H1 (cell line): ENCODE data around the gene SOBP. TPM values are rescaled to one million over a fixed set of nuclear protein-coding genes. Genes with fewer than 3 reads are reported as not detected.

ENCODE experiments used
- CTCF ChIA-PET: fragments of 300-600 bp; sonication (Branson Sonifier 250); formaldehyde crosslinking; loops from one replicate; lab custom pipeline; 2021; ENCODE audit not compliant: partially characterized antibody; lab: Charles Lee
- POLR2A ChIA-PET: fragments of 300-600 bp; sonication (Branson Sonifier 250); formaldehyde crosslinking; loops from one replicate; lab custom pipeline; 2021; ENCODE audit warnings: inconsistent platforms; ENCODE audit not compliant: partially characterized antibody; lab: Charles Lee
- DNase-seq, 2 experiments: peaks; one replicate each; pipeline versions ENCODE4 v3.0.0 to v3.0.0-alpha.2; 2010 to 2022; ENCODE audit warnings: low spot score in 2 of 2, low read depth in 1 of 2, mixed read lengths in 1 of 2
- FAIRE-seq: peaks from 2 replicates; lab custom pipeline; 2011; peaks lifted over from hg19 to GRCh38; lab: Jason Lieb, UNC
- H2AFZ ChIP-seq: 2 replicates; pipeline ENCODE4 v1.8.1; 2012; ENCODE audit warnings: low read length, inconsistent platforms
- H2AK5ac ChIP-seq: 2 replicates; pipeline ENCODE4 v1.6.1; 2013; ENCODE audit warnings: low read depth, low read length
- H2BK120ac ChIP-seq: replicated peaks from 2 replicates; pipeline ENCODE3; 2013; ENCODE audit warnings: low read depth, low read length, inconsistent platforms
- H2BK12ac ChIP-seq: 2 replicates; pipeline ENCODE4 v1.6.1; 2013; ENCODE audit warnings: low read depth, low read length
- H2BK15ac ChIP-seq: 2 replicates; pipeline ENCODE4 v1.6.1; 2013; ENCODE audit warnings: low read length
- H2BK20ac ChIP-seq: 2 replicates; pipeline ENCODE4 v1.6.1; 2013; ENCODE audit warnings: low read length
- H2BK5ac ChIP-seq: 2 replicates; pipeline ENCODE4 v1.6.1; 2013; ENCODE audit warnings: low read depth, low read length
- H3K14ac ChIP-seq: 2 replicates; pipeline ENCODE4 v1.6.1; 2013; ENCODE audit warnings: inconsistent platforms; ENCODE audit not compliant: insufficient read length
- H3K18ac ChIP-seq: 2 replicates; pipeline ENCODE4 v1.6.1; 2013; ENCODE audit warnings: low read length; ENCODE audit errors: extremely low read depth
- H3K23ac ChIP-seq: 2 replicates; pipeline ENCODE4 v1.6.1; 2013; ENCODE audit warnings: inconsistent platforms; ENCODE audit not compliant: insufficient read length
- H3K23me2 ChIP-seq: 2 replicates; pipeline ENCODE4 v1.6.1; 2013; ENCODE audit warnings: low read depth, low read length
- H3K27ac ChIP-seq: 2 replicates; pipeline ENCODE4 v1.6.1; 2011; ENCODE audit warnings: low read depth, low read length, inconsistent platforms
- H3K27me3 ChIP-seq, 4 experiments: replicated peaks in 1 of 4; 1 replicate in 1 of 4; 2 replicates in 3 of 4; pipeline versions ENCODE4 v1.6.1 to v1.8.1; 2011 to 2013; ENCODE audit warnings: low read length in 3 of 4, mild to moderate bottlenecking in 3 of 4, inconsistent platforms in 2 of 4, mixed read lengths in 2 of 4, moderate library complexity in 1 of 4; ENCODE audit not compliant: control insufficient read depth in 3 of 4, insufficient read depth in 3 of 4; ENCODE audit errors: extremely low read depth in 1 of 4
- H3K36me3 ChIP-seq, 4 experiments: 2 replicates each; pipeline versions ENCODE4 v1.6.1 to v1.8.1; 2011 to 2013; ENCODE audit warnings: mild to moderate bottlenecking in 4 of 4, low read length in 3 of 4, moderate library complexity in 2 of 4, control low read depth in 1 of 4, inconsistent platforms in 1 of 4; ENCODE audit not compliant: insufficient read depth in 4 of 4, control insufficient read depth in 2 of 4
- H3K4ac ChIP-seq: replicated peaks from 2 replicates; pipeline ENCODE3; 2013; ENCODE audit warnings: low read length, low read depth, mixed read lengths, inconsistent platforms; ENCODE audit not compliant: insufficient read length
- H3K4me1 ChIP-seq, 4 experiments: replicated peaks in 1 of 4; 1 replicate in 1 of 4; 2 replicates in 3 of 4; pipeline versions ENCODE4 v1.6.1 to v1.8.1; 2011 to 2013; ENCODE audit warnings: low read length in 3 of 4, inconsistent platforms in 2 of 4, mixed read lengths in 1 of 4; ENCODE audit not compliant: insufficient read depth in 4 of 4, control insufficient read depth in 3 of 4
- H3K4me2 ChIP-seq, 2 experiments: 2 replicates each; pipeline versions ENCODE4 v1.6.1 to v1.8.1; 2011 to 2013; ENCODE audit warnings: low read depth in 2 of 2, low read length in 2 of 2, control low read depth in 1 of 2, inconsistent platforms in 1 of 2, mild to moderate bottlenecking in 1 of 2; ENCODE audit not compliant: insufficient read depth in 1 of 2
- H3K4me3 ChIP-seq, 4 experiments: fragments of 200-600, 300-600 bp in 1 of 4; sonication (generic), shearing (Covaris generic), sonication (Bioruptor Twin) in 1 of 4; 2 replicates each; pipeline versions ENCODE4 v1.5.1 to v1.8.1; 2011 to 2016; ENCODE audit warnings: low read length in 4 of 4, low read depth in 3 of 4, control low read depth in 2 of 4, inconsistent platforms in 2 of 4, mild to moderate bottlenecking in 2 of 4, mixed read lengths in 1 of 4, moderate library complexity in 1 of 4; ENCODE audit not compliant: insufficient read depth in 2 of 4; ENCODE audit errors: extremely low read depth in 1 of 4
- H3K56ac ChIP-seq: replicated peaks from 2 replicates; pipeline ENCODE3; 2013; ENCODE audit warnings: low read depth, mild to moderate bottlenecking, mixed read lengths, low read length, inconsistent platforms; ENCODE audit not compliant: insufficient read length
- H3K79me1 ChIP-seq: 2 replicates; pipeline ENCODE4 v1.6.1; 2013; ENCODE audit warnings: low read depth, low read length, control low read depth
- H3K79me2 ChIP-seq, 2 experiments: 2 replicates each; pipeline versions ENCODE4 v1.6.1 to v1.8.1; 2012 to 2013; ENCODE audit warnings: low read length in 2 of 2, mild to moderate bottlenecking in 2 of 2, inconsistent platforms in 1 of 2; ENCODE audit not compliant: insufficient read depth in 2 of 2, control insufficient read depth in 1 of 2
- H3K9ac ChIP-seq, 4 experiments: replicated peaks in 1 of 4; 1 replicate in 1 of 4; 2 replicates in 3 of 4; pipeline versions ENCODE4 v1.6.1 to v1.8.1; 2011 to 2013; ENCODE audit warnings: low read depth in 3 of 4, low read length in 3 of 4, control low read depth in 2 of 4, mild to moderate bottlenecking in 2 of 4, moderate library complexity in 2 of 4, inconsistent platforms in 1 of 4; ENCODE audit errors: extremely low read depth in 1 of 4
- H3K9me3 ChIP-seq, 2 experiments: 2 replicates each; pipeline versions ENCODE4 v1.6.1 to v1.8.1; 2012 to 2013; ENCODE audit warnings: mild to moderate bottlenecking in 2 of 2, moderate library complexity in 2 of 2, control low read depth in 1 of 2, inconsistent platforms in 1 of 2, low read depth in 1 of 2, low read length in 1 of 2, mixed read lengths in 1 of 2; ENCODE audit not compliant: insufficient read depth in 2 of 2
- H4K20me1 ChIP-seq, 2 experiments: replicated peaks in 1 of 2; 2 replicates each; pipeline versions ENCODE3 to v1.8.1; 2011 to 2013; ENCODE audit warnings: inconsistent platforms in 2 of 2, low read length in 2 of 2, mild to moderate bottlenecking in 1 of 2; ENCODE audit not compliant: insufficient read depth in 2 of 2, control insufficient read depth in 1 of 2
- H4K5ac ChIP-seq: 2 replicates; pipeline ENCODE4 v1.6.1; 2013; ENCODE audit warnings: low read length, low read depth, mixed read lengths, inconsistent platforms; ENCODE audit not compliant: insufficient read length
- H4K8ac ChIP-seq: 2 replicates; pipeline ENCODE4 v1.8.0; 2013; ENCODE audit warnings: mild to moderate bottlenecking, moderate library complexity, low read length, inconsistent platforms; ENCODE audit not compliant: insufficient read depth; ENCODE audit errors: extremely low read depth
- H4K91ac ChIP-seq: replicated peaks from 2 replicates; pipeline ENCODE3; 2013; ENCODE audit warnings: low read length, mixed read lengths, inconsistent platforms; ENCODE audit not compliant: insufficient read length
- POLR2AphosphoS5 ChIP-seq: IDR thresholded peaks from 2 replicates; pipeline ENCODE4 v1.6.1; 2011; ENCODE audit warnings: low read depth, low read length
- RNF2 ChIP-seq: fragments of 200-900, 300-1000 bp; sonication (generic); IDR thresholded peaks from 2 replicates; pipeline ENCODE4 v1.7.1; 2016; ENCODE audit warnings: borderline replicate concordance, low read depth, mild to moderate bottlenecking, antibody characterized with exemption, low read length; ENCODE audit not compliant: poor library complexity, severe bottlenecking; ENCODE audit errors: missing control alignments
- WGBS, 2 experiments: shearing (Covaris generic) in 1 of 2; methylation state at CpG; one replicate each; pipeline versions ENCODE4 v1.1.6 to v1.1.7; 2013 to 2015; ENCODE audit warnings: low lambda C conversion rate in 2 of 2, mixed read lengths in 2 of 2, inconsistent platforms in 1 of 2, low coverage in 1 of 2, missing lambda C conversion rate in 1 of 2; ENCODE audit not compliant: insufficient replicate concordance in 2 of 2, insufficient coverage in 1 of 2, insufficient read length in 1 of 2; ENCODE audit errors: extremely low coverage in 1 of 2, missing lambda C conversion rate in 1 of 2; 5-methylcytosine and 5-hydroxymethylcytosine counted together
- polyA plus RNA-seq, 7 experiments: library from polyadenylated mRNA; depleted of rRNA in 3 of 7; stranded (reverse) in 5 of 7; unstranded in 2 of 7; fragments of >200 nt in 5 of 7; fragments of 200-250 nt in 2 of 7; gene quantifications; 1 replicate in 5 of 7; 2 replicates in 1 of 7; 4 replicates in 1 of 7; pipeline versions ENCODE4 v1.2.1 to v1.2.3, GENCODE V29; 2011 to 2013; ENCODE audit warnings: missing spikeins in 2 of 7, mixed read lengths in 2 of 7
- total RNA-seq: library from RNA; stranded (reverse); fragmentation: NEBNext Ultra II Directional; extraction: Animal tissue kit (Norgen Biotek cat#: 25700); gene quantifications from 2 replicates; pipeline ENCODE4 v1.2.1, GENCODE V29; 2021

The SOBP gene
- total and polyA plus RNA-seq, 2 of the 8 experiments (the other 6 are each of a cell fraction or from before 2014, with no cell fraction given), result 0.45 to 6.2 TPM

DNA sequence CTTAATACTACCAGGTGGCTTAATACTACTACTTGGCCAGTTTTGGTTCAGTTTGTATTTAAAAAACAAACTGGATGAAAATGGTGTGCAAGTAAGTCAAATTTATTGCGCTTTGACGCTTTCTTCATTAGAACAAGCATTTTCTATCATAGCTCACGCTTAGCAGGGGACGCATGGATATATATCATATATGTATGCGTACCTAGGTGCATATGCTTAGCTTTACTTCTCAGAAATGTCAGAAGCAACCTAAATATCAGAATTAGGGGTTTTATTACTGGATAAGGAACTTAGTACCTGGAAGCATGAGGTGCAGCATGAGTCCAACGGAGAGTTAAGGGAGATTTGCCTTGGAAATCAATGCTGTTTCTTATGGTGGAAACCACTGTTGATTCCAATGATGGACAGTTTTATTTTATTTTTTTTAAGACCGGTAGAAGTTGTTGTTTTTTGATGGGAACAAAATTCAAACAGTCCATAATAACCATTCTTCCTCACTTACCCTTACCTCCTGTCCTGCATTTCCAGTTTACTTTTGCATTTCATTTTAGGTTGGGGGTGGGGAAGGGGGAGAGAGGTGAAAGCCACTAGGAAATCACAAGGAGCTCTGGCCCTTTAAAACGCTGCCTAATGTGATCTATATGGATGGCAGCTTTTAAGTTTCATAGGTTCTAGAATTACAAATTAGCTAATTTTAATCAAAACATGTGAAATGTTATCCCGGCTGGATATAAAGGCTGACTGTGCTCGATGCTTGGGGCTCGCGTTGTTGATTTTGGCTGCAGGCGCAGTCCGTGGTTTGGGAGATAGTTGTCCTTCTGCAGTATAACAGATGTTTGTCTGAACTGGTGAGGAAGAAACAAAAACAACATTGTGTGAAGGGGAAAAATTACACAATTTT lies 2.1 kb downstream of the SOBP start:
- Histone ChIP-seq H4K8ac (no peak overlapping the region), H3K79me2 (no peaks in the 10 kb centered on the region), H3K4me1 (peaks cover 0 to 14% (median 10%) of the 10 kb centered on the region in 4 experiments; a peak in 6 of 7 replicates), H4K20me1 (peaks cover 0 to 2% of the 10 kb centered on the region in 2 experiments), H2BK20ac (no peak overlapping the region), H3K27me3 (peaks cover 6 to 38% (median 21%) of the 10 kb centered on the region in 4 experiments; a peak in 6 of 7 replicates), H3K23me2 (peaks cover 26% of the 10 kb centered on the region), H3K36me3 (no peaks in the 10 kb centered on the region), H3K79me1 (no peaks in the 10 kb centered on the region; the same call in 1 of the 2 replicates), H3K56ac (no peak overlapping the region), H2BK120ac (no peak overlapping the region), H3K9ac (no peak overlapping the region), H3K27ac (no peak overlapping the region), H3K4ac (no peak overlapping the region), H3K9me3 (no peaks in the 10 kb centered on the region), H3K14ac (no peak overlapping the region), H4K5ac (no peak overlapping the region), H2BK12ac (no peak overlapping the region), H3K4me2 (peak overlapping the region; percentile 82 to 99), H2AK5ac (no peak overlapping the region), H3K23ac (no peak overlapping the region), H3K18ac (no peak overlapping the region), H4K91ac (no peak overlapping the region), H3K4me3 (peak overlapping the region; percentile 63 to 91 (median 86); a peak in 7 of 8 replicates), H2BK15ac (no peak overlapping the region), H2BK5ac (no peak overlapping the region), H2AFZ (no peak overlapping the region)
- ChIA-PET POLR2A (interaction anchor here (0.8 to 5.4 kb wide), 3 partner anchors 32 to 160 kb away, joined by 3 to 26 read pairs (median 3); partner anchors contain the start of gene PDSS2), CTCF (interaction anchor here (0.7 to 3.9 kb wide), 6 partner anchors 76 to 375 kb away, joined by 3 to 14 read pairs (median 4); no protein-coding TSS in a partner anchor)
- TF ChIP-seq RNF2, result no peak
- TF ChIP-seq POLR2AphosphoS5, result no peak
- DNase-seq, result no peak
- 38% methylated on average over 14 of the region's 14 CpGs; no CpG with 5 or more reads in 1 of the 2 experiments for WGBS, 2 experiments
- FAIRE-seq, result no peak
